CD14-positive monocyte (primary cell): ENCODE measurements around the gene MIGA2. TPM values are rescaled to one million over a fixed set of nuclear protein-coding genes. Genes with fewer than 3 reads are reported as not detected.
A peak's percentile ranks its signal among the peaks of the same experiment; 100 is the strongest.

Source experiments
- DNase-seq, 3 donors: peaks; one replicate each; pipeline ENCODE4 v3.0.0-alpha.2; 2011 to 2022
- H2AFZ ChIP-seq: 2 replicates; pipeline ENCODE4 v1.6.0; 2012; ENCODE audit warnings: mild to moderate bottlenecking, low read depth, low read length, inconsistent platforms; ENCODE audit not compliant: insufficient read depth, poor library complexity, severe bottlenecking
- H3K27ac ChIP-seq, 2 donors: 1 replicate in 1 of 2; 2 replicates in 1 of 2; pipeline ENCODE4 v1.5.1; 2012 to 2013; ENCODE audit warnings: low read length in 2 of 2, control low read depth in 1 of 2, inconsistent platforms in 1 of 2, low read depth in 1 of 2, mild to moderate bottlenecking in 1 of 2
- H3K27me3 ChIP-seq, 2 donors: one replicate each; pipeline versions ENCODE4 v1.6.0 to v1.6.1; 2011 to 2013; ENCODE audit warnings: low read length in 2 of 2; ENCODE audit not compliant: control insufficient read depth in 2 of 2, insufficient read depth in 2 of 2
- H3K36me3 ChIP-seq, 2 donors: replicated peaks in 1 of 2; 1 replicate in 1 of 2; 2 replicates in 1 of 2; pipeline versions ENCODE4 v1.5.1 to v1.6.1; 2012 to 2013; ENCODE audit warnings: low read length in 2 of 2, control low read depth in 1 of 2, inconsistent platforms in 1 of 2, mild to moderate bottlenecking in 1 of 2; ENCODE audit not compliant: insufficient read depth in 2 of 2, control insufficient read depth in 1 of 2
- H3K4me1 ChIP-seq, 2 donors: 1 replicate in 1 of 2; 2 replicates in 1 of 2; pipeline versions ENCODE4 v1.5.1 to v1.6.1; 2012 to 2013; ENCODE audit warnings: low read length in 2 of 2, control low read depth in 1 of 2, inconsistent platforms in 1 of 2, mild to moderate bottlenecking in 1 of 2, moderate library complexity in 1 of 2; ENCODE audit not compliant: insufficient read depth in 2 of 2, control insufficient read depth in 1 of 2
- H3K4me2 ChIP-seq: replicated peaks from 2 replicates; pipeline ENCODE3; 2012; ENCODE audit warnings: low read length, moderate library complexity, mild to moderate bottlenecking; ENCODE audit not compliant: poor library complexity, severe bottlenecking; ENCODE audit errors: extremely low read depth
- H3K4me3 ChIP-seq, 3 experiments: fragments of 200-600 bp in 1 of 3; sonication (generic) in 1 of 3; replicated peaks in 1 of 3; 1 replicate in 2 of 3; 2 replicates in 1 of 3; pipeline ENCODE4 v1.5.1; 2011 to 2013; ENCODE audit warnings: low read length in 3 of 3, mild to moderate bottlenecking in 3 of 3, control low read depth in 2 of 3, low read depth in 2 of 3, inconsistent platforms in 1 of 3, moderate library complexity in 1 of 3
- H3K79me2 ChIP-seq: 2 replicates; pipeline ENCODE4 v1.6.0; 2012; ENCODE audit warnings: mild to moderate bottlenecking, control low read depth, inconsistent platforms, low read length, moderate library complexity; ENCODE audit not compliant: insufficient read depth
- H3K9ac ChIP-seq: 2 replicates; pipeline ENCODE4 v1.6.0; 2017; ENCODE audit warnings: low read length, mild to moderate bottlenecking; ENCODE audit not compliant: insufficient read depth, poor library complexity, severe bottlenecking
- H3K9me3 ChIP-seq, 2 donors: replicated peaks in 1 of 2; 1 replicate in 1 of 2; 2 replicates in 1 of 2; pipeline versions ENCODE4 v1.5.1 to v1.6.1; 2012 to 2013; ENCODE audit warnings: low read length in 2 of 2, control low read depth in 1 of 2; ENCODE audit not compliant: control insufficient read depth in 1 of 2, insufficient read depth in 1 of 2
- H4K20me1 ChIP-seq: 2 replicates; pipeline ENCODE4 v1.6.0; 2012; ENCODE audit warnings: mild to moderate bottlenecking, low read length, control low read depth, moderate library complexity; ENCODE audit not compliant: insufficient read depth
- H3K27ac Mint-ChIP-seq, 7 donors: one replicate each; pipeline ENCODE4 v1.8.0; 2020; ENCODE audit warnings: mild to moderate bottlenecking in 7 of 7, mixed read lengths in 7 of 7, moderate library complexity in 6 of 7, inconsistent platforms in 2 of 7
- H3K27me3 Mint-ChIP-seq, 3 donors: one replicate each; pipeline ENCODE4 v1.8.0; 2021 to 2022; ENCODE audit warnings: low read depth in 3 of 3, mild to moderate bottlenecking in 3 of 3, mixed read lengths in 3 of 3, moderate library complexity in 3 of 3, inconsistent platforms in 1 of 3
- H3K36me3 Mint-ChIP-seq, 2 donors: one replicate each; pipeline ENCODE4 v1.8.0; 2020; ENCODE audit warnings: mixed read lengths in 2 of 2, inconsistent platforms in 1 of 2, mild to moderate bottlenecking in 1 of 2
- H3K4me1 Mint-ChIP-seq: one replicate; pipeline ENCODE4 v1.8.0; 2020; ENCODE audit warnings: mild to moderate bottlenecking, mixed read lengths
- H3K4me3 Mint-ChIP-seq, 2 donors: one replicate each; pipeline ENCODE4 v1.8.0; 2020; ENCODE audit warnings: mild to moderate bottlenecking in 2 of 2, mixed read lengths in 2 of 2, moderate library complexity in 1 of 2
- H3K9me3 Mint-ChIP-seq, 7 donors: one replicate each; pipeline ENCODE4 v1.8.0; 2020 to 2022; ENCODE audit warnings: mixed read lengths in 7 of 7, mild to moderate bottlenecking in 6 of 7, moderate library complexity in 6 of 7, inconsistent platforms in 2 of 7
- WGBS: methylation state at CpG from one replicate; pipeline ENCODE4 v1.1.5; 2013; ENCODE audit warnings: missing lambda C conversion rate; ENCODE audit not compliant: insufficient coverage; 5-methylcytosine and 5-hydroxymethylcytosine counted together
- intact Hi-C, 2 donors: fragments of 100-400 bp; cut with micrococcal nuclease; formaldehyde crosslinking; loops; one replicate each; pipeline versions ENCODE4 v1.15.0 to v1.15.1; 2023
- polyA plus RNA-seq, 3 donors: library from polyadenylated mRNA; depleted of rRNA in 1 of 3; unstranded in 2 of 3; stranded (reverse) in 1 of 3; fragments of 300-500 nt in 2 of 3; fragments of >200 nt in 1 of 3; fragmentation: Illumina TruSeq in 2 of 3; gene quantifications; 1 replicate in 2 of 3; 2 replicates in 1 of 3; pipeline ENCODE4 v1.2.3, GENCODE V29; 2012 to 2021
- TF ChIP-seq, protein P1 (sequence below): fragments of 200-600 bp; IDR thresholded peaks from one replicate; pipeline ENCODE4 v1.8.0; 2022; ENCODE audit warnings: antibody characterized with exemption, mild to moderate bottlenecking

Gene MIGA2
- polyA plus RNA-seq, 3 donors = 1.9 to 45.4 (median 5.9) TPM

DNA sequence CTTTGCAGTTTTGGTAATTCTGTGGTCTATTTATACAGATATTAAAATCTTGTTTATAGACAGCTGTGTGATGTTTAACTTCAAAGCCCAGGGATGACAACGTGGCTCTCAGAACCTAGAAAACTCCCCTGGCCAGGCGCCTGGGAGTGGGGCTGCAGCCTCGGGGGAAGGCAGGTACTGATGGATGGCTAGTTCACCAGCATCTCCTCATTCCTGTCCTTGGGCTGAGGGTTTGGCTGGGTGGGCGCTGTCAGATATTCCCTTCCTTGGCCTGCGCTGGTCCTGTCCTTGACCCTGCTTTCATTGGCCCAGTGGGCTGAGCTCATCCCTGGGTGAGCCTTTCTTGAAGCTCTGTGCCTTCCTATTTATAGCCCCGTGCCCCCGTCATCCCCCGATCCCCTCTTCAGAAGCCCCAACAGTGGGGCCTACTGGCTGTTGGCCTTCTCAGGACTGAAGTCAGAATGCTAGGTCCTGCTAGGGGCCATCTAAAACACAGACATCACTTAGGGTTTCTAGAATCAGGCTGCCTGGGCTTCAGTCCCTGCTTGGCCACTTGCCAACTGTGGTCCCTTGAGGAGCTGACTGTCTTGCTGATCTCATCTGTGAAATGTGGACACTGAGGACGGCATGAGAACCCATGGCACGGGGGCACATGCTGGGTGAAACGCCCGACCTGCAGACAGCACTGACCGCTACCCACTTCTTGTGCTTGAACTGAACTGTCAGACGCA lies 29.2 kb upstream of the MIGA2 start:
- no peaks in the 10 kb centered on the region for H3K9me3 Mint-ChIP-seq
- no peak for DNase-seq
- H3K4me2 ChIP-seq = no peak overlapping the region
- TF ChIP-seq, protein P1, sequence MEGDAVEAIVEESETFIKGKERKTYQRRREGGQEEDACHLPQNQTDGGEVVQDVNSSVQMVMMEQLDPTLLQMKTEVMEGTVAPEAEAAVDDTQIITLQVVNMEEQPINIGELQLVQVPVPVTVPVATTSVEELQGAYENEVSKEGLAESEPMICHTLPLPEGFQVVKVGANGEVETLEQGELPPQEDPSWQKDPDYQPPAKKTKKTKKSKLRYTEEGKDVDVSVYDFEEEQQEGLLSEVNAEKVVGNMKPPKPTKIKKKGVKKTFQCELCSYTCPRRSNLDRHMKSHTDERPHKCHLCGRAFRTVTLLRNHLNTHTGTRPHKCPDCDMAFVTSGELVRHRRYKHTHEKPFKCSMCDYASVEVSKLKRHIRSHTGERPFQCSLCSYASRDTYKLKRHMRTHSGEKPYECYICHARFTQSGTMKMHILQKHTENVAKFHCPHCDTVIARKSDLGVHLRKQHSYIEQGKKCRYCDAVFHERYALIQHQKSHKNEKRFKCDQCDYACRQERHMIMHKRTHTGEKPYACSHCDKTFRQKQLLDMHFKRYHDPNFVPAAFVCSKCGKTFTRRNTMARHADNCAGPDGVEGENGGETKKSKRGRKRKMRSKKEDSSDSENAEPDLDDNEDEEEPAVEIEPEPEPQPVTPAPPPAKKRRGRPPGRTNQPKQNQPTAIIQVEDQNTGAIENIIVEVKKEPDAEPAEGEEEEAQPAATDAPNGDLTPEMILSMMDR = peak; percentile 35
- peaks cover 0 to 2% (median 0%) of the 10 kb centered on the region in 3 donors for H3K27me3 Mint-ChIP-seq
- H3K9me3 ChIP-seq = no peaks in the 10 kb centered on the region
- no peak overlapping the region for H3K4me3 ChIP-seq
- no peaks in the 10 kb centered on the region for H3K4me1 Mint-ChIP-seq
- no peaks in the 10 kb centered on the region for H3K27me3 ChIP-seq
- H3K4me3 Mint-ChIP-seq = no peak overlapping the region
- no peak overlapping the region for H3K27ac ChIP-seq
- H3K79me2 ChIP-seq = no peaks in the 10 kb centered on the region
- 96% methylated on average over 12 of the region's 14 CpGs for WGBS
- no peaks in the 10 kb centered on the region for H3K4me1 ChIP-seq
- intact Hi-C loops = no loop called here
- H4K20me1 ChIP-seq = no peaks in the 10 kb centered on the region
- H3K36me3 ChIP-seq = peaks cover 53 to 79% of the 10 kb centered on the region in 2 donors
- peak overlapping the region in 1 of 7 donors; percentile 48 for H3K27ac Mint-ChIP-seq
- H3K9ac ChIP-seq = no peak overlapping the region
- H2AFZ ChIP-seq = no peak overlapping the region
- peaks cover 55 to 84% of the 10 kb centered on the region in 2 donors for H3K36me3 Mint-ChIP-seq

DNA sequence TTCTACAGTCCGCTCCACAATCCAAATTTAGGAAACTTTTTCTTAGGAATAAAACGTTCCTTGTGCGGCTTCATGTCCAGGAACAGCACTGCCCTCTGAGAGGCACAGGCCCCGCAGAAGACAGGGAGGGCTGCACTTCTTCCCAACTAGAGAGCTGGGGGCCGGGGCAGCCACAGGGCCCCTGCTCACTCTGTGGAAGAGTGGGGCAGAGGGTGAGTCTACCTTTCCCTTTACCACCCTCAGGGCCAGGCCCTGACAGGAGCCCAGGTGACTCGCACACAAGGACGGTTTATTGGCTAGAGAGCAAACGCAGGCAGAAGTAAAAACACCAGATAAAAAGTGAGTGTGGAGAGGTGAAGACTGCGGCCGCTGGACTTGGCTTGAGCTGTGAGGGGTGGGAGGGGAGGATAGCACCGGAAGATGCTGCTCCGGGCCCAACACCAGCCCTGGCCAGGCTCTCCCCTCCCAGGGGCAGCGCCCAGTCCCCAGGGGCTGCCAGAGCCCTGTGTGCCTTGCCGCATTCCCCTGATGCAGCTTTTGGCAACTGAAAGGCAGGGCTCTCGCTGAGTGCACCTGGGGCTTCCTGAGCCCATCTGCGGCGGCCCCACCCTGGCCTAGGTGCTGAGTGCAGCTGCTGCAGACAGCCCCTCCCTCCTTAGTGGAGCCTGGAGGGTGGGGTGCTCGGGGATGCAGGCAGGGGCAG lies 28.5 kb upstream of the MIGA2 start:
- Mint-ChIP-seq H3K36me3 (peaks cover 54 to 84% of the 10 kb centered on the region in 2 donors), H3K27me3 (peaks cover 0 to 2% (median 0%) of the 10 kb centered on the region in 3 donors), H3K27ac (peak overlapping the region in 1 of 7 donors; percentile 64), H3K4me3 (no peak overlapping the region), H3K4me1 (no peaks in the 10 kb centered on the region), H3K9me3 (no peaks in the 10 kb centered on the region)
- H3K36me3 ChIP-seq = peaks cover 51 to 78% of the 10 kb centered on the region in 2 donors
- TF ChIP-seq, protein P1 = no peak
- no peak overlapping the region for H3K4me3 ChIP-seq
- H4K20me1 ChIP-seq = no peaks in the 10 kb centered on the region
- no peak overlapping the region for H2AFZ ChIP-seq
- H3K4me2 ChIP-seq = no peak overlapping the region
- DNase-seq = no peak
- no peaks in the 10 kb centered on the region for H3K79me2 ChIP-seq
- no peaks in the 10 kb centered on the region for H3K4me1 ChIP-seq
- no peaks in the 10 kb centered on the region for H3K27me3 ChIP-seq
- intact Hi-C loops = no loop called here
- H3K27ac ChIP-seq = no peak overlapping the region
- H3K9me3 ChIP-seq = no peaks in the 10 kb centered on the region
- 99% methylated on average over 14 of the region's 18 CpGs for WGBS
- H3K9ac ChIP-seq = no peak overlapping the region
